CD4-positive, alpha-beta T cell treated with Interleukin-4 for 1 hour (primary cell): Measurements from ENCODE around the gene P2RY2.

Experiments used
- DNase-seq, 2 donors: peaks; one replicate each; pipeline ENCODE4 v3.0.0-alpha.2; 2020 to 2022

The P2RY2 gene

DNA sequence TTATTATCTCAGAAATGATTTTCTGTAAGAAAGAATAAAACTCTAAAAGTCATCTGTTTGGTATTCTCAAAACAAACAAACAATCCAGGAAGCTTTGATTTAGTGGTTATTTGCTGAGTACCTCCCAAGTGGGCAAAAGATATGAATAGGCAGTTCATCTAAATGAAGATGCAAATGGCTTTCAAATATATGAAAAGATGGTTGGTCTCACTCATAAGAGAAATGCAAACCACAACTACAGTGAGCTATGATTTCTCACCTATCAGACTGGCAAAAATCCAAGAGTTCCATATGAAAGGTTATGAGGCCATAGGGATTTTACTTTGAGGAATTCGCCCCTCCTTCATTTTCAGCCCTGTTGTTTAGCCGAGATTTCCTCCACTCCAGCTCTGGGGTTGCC is 11.3 kb upstream of the P2RY2 start:
- DNase-seq = no peak

DNA sequence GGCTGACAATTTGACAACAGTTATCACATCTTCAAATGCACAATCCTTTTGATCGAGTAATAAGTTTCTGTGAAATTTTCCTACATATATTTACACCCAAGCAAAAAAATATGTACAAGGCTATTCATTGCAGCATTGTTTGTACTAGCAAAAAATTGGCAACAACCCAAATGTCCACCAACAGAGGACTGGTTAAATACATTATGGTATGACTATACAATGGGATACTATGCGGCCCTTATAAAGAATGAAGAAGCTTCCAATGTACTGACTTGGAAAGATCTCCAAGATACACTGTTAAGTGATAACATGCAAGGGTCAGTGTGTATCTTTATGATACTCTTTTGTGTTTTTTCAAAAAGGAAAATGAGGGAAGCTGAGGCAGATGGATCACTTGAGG is 8.2 kb upstream of the P2RY2 start:
- DNase-seq = no peak

DNA sequence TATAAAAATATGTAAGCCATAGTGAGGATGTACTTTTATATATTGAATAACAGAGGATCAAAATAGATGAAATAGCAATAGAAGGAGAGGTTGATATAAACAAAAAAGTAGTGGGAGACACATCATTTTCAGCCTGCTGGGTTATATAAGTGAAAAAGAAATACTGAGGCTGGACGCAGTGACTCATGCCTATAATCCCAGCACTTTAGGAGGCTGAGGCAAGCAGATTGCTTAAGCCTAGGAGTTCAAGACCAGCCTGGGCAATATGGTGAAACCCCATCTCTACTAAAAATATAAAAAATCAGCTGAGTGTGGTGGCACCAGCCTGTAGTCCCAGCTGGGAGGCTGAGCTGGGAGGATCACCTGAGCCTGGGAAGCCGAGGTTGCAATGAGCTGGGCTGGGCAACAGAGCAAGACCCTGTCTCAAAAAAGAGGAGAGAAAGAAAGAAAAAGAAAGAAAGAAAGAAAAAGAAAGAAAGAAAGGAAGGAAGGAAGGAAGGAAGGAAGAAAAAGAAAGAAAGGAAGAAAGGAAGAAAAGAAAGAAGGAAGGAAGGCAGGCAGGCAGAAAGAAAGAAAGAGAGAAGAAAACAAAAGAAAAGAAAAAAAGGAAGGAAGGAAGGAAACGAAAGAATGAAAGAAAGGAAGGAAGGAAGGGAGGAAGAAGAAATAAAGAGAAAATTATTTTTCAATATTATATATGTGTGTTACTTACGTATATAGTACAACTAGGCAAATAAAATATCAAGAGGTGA is 7.0 kb upstream of the P2RY2 start:
- no peak for DNase-seq

DNA sequence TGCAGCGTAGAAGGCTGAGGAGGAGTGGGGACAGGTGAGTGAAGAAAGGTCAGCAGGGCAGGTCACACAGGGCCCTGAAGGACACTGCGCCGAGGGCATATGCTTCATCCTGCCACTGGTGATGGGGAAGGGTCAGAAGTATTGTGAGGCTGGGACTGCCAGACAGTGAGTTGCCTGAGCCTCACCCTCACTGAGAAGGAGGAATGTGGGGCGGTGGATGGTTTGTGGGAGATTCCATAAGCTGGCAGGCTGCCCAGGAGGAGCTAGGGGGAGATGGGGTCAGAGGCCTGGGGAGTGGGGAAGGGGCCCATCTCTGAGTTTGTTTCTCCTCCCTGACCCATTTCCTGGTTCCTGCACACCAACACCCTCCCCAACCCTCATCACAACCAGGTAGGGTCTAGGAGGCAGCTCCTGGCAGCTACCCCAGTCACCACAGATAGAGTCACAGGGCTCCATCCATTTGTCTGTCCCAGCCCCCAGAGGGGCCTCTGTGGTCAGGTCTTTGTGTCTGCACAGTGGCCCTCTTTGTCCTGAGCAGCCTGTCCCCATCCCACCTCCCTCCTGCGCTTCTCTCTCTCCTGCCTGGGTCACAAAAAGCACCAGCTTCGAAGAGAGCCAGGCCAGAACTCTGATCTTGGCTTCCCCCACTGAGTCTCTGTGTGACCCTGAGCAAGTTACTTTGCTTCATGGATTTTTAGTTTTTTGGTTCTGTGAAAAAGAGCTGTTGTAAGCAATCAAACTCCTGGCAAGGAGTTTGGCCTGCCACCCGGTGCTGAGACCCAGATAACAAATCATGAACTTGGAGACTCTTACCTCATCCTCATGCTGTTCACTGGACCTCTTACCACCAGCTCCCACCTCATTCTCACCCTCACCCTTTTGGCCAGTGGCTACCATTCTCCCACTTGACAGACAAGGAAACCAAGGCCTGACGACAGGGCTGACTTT is 4.6 kb upstream of the P2RY2 start:
- DNase-seq = no peak

DNA sequence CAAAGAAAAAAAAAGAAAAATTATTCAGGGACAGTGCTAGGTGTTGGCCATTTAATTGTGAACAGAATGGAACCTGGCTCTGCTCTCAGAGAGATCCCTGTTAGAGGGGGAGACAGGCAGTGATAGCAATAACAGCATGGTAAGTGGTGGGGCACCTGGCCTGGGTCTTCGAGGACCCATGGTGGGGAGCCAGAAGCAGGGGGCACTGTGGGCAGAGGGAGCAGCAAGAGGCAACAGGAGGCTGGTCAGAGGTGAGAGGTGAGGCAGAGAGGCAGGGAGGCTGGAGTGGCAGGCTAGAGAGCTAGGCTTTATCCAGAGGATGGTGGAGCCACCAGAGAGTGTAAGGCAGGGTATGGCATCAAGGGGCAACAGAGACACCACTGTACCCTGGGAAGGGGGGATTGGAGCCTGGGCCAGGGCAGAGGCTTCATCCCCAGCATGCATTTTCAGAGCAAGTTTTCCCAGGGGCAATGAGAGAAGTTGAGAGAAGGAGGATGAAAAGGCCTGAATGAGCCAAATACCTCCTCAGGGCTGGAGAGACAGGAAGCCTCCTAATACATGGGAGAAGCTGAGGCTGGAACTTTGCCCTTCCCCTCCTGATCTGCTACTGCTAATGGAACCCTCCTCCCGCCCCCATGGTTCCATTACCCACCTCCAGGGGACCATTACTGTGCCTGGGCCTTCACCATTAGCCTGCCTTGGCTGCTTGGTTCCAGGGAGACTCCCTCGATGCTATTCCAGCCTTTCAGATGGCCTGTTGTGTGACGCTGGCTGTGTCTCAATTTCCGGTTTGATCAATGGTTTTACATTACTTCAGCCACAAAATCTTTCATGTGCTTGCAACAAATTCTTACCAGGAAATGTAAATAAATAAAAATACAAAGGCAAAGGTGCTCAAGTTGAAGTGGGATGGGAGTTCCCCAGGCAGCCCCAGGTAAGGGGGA is 2.6 kb upstream of the P2RY2 start:
- no peak for DNase-seq

DNA sequence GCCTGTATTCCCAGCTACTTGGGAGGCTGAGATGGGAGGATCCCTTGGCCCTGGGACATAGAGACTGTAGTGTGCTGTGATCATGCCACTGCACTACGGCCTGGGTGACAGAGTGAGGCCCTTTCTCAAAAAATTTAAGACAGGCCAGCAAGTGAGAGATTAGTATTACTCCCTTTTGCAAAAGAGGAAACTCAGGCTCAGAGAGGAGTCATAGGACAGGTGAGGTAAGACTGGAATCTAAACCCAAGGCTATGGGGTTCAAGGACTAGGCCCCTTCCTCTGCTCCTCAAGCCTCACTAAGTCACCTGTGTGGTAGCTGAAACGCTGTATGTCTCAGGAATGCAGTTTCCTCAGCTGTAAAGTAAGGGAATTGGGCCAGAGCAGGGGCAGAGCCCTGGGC is 1.6 kb upstream of the P2RY2 start:
- no peak for DNase-seq

DNA sequence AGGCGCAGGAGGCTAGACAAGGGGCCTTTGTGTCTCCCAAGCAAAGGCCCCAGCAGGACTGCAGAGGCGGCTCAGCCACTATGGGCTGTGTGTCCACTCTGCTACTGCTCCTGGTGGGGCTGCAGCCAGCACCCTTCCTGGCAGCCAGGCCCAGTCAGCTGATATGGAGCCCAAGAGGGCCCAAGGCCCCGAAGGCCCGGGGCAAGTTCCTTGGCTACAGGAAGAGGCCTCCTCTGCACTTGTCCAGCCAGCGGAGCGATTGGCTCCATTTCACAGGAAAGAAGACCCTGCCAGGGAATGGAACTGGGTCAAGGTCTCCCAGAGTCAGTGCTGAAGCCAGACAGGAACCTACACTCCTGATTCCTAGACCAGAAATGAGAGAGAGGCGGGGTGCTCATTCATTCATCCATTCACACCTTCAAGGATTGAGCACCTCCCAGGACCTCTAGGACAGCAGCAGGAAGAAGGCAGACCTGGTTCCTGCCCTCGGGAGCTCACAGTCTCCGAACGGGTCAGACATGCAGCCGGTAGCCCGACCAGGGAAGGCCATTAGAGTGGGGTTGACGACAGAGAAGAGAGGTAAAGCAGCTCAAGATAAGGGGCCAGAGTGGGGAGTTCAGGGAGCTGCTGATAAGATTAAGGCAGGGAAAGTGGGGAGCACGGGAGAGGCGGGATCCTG is 811 bp upstream of the P2RY2 start:
- DNase-seq = no peak

DNA sequence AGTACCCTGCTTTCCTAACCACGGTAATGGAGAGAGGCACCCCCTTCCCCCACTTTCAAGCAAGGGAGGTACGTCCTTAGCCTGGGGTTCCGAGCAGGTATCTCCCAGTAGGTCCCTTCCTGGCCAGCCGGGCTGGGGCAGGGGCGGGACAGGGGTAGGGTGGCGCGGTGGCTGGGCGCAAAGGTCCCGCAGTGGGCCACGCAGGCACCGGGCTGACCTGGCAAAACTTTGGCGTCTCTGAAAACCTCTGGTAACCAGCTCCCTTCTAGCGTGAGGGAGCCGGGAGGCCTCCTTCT is 323 bp upstream of the P2RY2 start:
- DNase-seq = no peak

DNA sequence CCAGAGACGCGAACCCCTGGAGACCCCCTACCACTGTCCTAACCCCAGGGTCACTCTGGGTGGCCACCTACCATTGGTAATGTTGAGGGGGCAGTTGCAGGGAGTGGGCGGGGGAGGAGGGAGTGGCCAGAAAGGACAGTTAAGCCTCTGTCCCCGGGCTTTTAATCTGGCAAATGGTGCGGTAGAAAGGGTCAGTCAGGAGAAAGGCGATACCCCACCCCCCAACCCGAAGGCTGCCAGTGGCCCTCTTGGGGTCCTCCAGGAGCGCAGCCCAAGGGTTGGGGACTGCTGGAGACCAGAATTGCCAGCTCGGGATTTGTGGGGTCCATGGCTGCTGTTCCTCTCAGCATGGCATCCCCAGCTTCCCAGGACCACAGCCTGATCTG is 742 bp downstream of the P2RY2 start:
- no peak for DNase-seq

DNA sequence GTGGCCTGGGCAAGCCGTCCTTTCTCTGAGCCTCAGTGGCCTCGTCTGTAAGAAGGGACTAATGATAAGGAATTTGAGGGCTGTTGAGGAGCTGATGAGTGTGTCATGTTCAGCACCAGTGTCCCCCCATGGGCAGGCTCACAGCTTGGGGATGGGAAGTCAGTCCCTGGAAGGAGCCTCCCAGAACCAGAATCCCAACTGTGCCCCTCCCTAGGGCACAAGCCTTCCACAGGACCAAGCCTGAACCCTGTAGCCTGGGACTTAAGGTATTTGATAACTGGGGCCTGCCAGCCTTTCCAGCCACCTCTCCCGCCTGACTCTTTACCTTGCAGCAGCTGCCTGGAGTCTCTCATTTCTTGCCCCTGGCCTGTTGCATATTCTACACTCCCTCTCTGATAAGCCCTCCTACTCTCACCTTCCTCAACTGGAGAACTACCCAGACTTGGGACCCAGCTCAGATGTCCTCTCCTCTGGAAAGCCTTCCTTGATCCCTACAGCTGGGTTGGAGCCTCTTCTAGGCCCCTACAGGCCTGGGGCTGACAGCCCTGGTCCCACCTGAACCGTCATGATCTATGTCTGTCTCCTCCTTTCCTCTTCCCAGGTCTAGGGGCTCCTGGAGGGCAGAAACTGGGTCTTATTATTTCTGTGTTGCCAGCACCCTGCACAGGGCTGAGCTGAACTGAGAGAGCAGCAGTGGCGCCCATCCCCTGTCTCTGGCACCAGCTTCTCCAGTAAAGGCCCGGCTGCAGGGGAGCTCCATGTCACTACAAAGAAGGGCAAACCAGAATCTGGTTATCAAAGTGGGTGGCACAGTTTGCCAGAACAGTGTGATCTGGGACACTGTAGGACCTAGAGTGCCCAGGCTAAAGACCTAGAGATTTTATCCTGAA is 1.6 kb downstream of the P2RY2 start:
- no peak for DNase-seq

DNA sequence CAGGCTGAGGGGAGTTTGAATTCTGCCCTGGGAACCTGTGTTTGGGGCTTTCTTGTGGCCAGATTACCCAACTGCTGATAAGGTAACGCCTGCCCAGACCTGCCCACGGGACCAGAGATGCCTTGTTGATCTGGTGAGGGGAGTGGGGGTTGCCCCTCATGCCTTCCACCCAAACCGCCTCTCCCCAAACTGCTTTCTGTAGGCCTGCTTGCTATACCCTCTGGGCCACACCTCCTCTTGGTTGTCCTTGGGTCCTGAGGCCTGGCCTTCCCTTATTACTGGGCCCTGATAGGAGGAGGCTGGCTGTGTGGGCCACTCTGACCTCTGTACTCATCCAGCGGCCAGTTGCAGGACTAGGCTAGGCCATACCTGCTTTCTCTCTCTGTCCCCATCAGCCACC is 3.4 kb downstream of the P2RY2 start:
- DNase-seq = no peak

DNA sequence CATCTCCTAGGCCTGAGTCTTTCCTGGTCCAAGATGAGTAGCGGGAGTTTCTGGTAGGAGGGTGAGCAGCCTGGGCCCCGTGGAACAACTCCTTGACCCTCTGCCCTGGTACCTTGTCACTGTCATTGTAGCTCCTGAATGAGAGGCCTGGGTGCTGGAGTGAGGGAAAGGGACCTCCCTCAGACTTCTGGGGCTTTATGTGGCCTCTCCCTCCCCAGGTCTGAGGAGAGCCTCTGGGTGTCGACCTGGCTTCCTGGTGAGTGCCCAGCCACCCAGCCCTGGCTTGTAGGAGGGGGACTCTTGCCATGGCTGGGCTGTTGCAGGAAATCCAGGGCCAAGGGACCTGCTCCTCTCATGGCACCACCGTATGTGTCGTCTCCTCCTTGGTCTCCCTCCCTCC is 3.9 kb downstream of the P2RY2 start:
- DNase-seq = peak in 1 of 2 donors; percentile 6

DNA sequence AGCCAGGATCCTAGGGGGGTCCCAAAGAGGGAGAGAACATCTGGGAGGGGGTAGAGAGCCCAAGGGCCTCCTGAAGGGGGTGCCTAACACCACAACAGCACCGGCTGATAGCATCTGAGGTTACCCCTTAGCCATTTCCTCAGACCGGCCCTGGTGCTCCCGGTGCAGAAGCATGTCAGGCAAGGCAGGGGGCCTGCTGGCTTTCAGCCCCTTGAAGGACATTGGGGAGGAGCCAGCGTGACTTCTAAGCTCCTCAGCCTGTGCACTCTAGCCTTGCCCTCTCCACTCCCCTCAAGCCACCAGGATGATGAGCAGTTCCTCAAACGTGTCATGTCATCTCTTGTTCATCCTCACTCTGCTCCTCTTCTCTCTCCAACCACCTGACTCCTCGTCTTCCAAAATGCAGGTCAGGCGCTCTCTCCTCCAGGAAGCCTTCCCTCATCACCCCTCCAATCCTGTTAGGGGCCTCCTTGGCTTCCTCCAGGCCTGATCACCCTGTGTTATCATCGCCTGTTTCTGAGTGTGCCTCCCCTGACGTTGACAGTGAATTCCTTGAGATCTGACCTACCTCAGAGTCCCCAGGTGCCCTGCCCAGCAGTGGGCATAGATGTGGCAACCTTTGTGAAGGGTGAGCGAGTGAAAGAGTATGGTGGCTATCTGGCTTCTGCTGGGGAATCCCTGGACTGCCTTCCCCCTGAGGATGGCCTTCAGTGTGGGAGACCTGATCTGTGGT is 6.1 kb downstream of the P2RY2 start:
- DNase-seq = peak in 1 of 2 donors; percentile 11

DNA sequence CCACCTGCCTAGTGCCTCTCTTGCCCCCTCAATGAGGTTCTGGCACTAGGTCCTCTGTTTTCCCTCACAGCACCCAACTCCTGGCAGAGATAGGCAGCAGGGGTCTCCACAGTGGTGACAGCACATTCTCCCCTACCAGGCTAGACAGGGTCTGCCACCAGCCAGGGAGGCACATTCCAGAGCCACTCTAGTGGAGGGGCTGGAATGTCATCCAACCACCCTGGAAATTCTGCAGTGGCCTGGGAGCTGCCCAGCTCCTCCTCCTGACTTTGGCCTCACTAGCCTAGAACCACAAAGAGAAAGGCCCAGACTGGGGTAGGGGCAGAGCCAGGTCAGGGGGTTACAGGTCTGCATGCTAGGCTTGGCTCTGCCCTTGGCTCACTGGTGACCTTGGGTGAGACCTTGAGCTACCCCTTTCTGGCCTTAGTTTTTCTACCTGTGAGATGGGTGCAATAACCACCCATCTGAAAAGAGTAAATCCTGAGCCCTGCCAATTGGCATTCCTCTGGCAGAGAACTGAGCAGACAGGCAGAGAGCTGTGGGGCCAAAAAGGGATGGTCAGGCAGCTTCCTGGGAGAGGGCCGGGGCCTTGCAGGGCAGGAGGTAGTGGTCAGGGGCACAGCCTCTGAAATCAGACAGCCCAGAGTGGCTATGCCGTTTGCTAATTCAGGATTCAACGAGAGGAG is 7.1 kb downstream of the P2RY2 start:
- DNase-seq = no peak

DNA sequence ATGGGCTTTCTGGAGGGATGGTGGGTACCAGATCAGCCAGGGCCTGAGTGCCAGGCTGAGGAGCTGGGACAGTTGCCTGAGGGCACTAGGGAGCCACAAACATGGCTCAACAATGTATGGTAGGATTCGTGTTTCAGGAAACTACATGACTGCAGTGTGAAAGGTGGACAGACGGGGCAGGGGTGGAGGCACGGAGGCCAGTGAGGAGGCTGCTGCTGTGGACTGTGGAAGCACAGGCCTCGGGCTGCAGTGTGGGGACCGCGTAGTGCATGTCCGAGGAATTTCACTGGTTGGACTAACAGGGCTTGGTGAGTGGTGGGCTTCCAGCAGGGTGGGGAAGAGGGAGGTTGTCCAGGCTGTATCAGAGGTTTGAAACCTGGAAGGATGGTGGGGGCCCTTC is 7.8 kb downstream of the P2RY2 start:
- no peak for DNase-seq

DNA sequence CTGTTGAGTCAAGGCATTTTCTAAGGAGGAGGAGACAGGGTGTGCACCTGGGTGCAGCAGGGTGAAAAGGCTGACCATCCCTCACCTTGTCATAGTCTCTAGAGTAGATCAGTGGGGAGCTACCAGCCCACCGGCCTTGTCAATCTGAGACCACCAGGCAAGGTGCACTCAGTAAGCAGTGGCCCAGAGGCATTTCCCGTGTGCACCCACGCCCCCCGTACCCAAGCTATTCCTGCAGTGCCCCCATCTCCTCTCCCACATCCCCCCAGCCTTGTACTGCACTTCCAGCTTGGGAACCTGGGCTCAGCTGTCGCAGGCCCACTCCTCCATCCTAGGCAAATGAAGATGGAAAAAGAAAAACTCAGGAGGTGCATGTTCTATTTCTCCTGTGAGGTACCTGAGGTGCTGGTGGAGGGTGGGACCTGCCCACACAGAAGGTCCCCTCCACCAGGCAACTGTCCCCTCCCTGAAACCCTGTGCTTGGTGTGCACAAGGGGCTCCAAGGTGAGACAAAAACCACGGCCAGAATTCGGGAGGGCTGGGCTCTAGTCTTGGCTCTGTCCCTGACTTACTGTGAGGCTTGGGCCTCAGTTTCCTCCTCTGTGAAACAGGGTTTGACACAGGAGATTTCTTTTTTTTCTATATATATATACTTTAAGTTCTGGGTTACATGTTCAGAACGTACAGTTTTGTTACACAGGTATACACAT is 8.4 kb downstream of the P2RY2 start:
- no peak for DNase-seq

DNA sequence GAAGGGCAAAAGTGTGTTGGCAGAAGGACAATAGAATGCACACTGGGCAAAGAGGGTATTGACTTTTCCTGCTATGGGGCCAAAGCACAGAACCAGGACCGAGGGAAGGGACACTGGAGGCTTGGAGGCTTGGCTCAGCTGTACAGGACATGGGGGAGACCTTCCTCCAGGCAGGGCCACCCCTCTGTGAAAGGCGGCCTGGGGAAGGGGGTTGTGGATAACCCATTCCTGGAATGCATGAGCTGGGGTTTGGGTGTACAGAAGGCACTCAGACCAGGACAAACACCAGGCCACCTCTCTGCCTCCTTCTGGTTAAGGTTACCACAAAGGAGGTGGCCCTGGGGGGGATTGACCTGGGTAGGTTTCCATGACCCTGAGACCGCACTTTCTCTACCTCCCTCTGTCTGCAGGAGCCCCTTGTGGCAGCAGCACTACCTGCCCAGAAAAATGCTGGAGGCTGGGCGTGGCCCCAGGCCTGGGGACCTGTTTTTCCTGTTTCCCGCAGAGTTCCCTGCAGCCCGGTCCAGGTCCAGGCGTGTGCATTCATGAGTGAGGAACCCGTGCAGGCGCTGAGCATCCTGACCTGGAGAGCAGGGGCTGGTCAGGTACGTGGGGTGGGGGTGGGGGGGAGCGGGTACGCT is 9.6 kb downstream of the P2RY2 start:
- DNase-seq = no peak

DNA sequence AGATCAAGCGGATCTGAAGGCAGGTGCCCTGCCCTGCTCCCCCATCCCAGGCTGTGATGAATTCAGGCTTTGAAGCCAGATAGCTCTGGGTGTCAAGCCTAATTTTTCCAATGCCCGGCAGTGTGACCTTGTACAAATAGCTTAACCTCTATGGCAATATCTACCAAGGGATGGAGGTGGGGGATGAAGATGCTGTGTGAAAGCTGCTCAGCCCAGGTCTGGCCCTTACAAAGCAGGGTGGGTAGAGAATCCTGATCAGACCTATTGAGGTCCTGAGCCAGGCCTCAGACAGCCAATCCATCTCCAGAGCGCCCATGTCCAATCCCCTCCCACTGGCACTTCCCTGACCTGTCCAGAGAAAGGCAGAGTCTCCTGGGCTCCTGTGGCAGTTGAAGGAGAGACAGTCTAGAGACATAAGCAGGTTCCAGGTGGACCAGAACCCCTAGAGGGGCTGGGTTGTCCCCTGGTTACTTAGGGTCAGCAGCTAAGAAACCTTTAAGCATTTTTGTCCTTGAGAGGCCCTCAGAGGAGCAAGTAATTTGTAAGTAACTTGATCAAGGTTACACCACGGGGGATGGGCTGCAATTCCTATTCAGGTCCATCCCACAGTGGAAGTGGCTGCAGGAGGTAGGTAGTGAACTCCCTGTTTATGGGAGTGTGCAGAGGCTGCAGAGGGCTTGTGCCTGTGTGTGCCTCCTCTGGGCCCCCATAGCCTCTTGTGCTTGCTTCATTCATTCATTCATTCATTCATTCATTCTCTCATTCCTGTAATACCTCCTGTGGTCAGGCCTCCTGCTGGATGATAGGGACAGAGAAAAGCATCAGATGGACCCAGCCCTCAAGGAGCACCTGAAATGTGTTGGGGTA is 10.4 kb downstream of the P2RY2 start:
- DNase-seq = no peak
